8988T (cell line): Measurements from ENCODE around the gene ZNF254.
"Not testable (repeated sequence)": the region's sequence is repeated elsewhere in the genome, so short reads cannot be mapped to it uniquely, and the experiment has no call there.

Source experiments
- DNase-seq: peaks from one replicate; pipeline ENCODE4 v3.0.0; 2011

The ZNF254 gene

DNA sequence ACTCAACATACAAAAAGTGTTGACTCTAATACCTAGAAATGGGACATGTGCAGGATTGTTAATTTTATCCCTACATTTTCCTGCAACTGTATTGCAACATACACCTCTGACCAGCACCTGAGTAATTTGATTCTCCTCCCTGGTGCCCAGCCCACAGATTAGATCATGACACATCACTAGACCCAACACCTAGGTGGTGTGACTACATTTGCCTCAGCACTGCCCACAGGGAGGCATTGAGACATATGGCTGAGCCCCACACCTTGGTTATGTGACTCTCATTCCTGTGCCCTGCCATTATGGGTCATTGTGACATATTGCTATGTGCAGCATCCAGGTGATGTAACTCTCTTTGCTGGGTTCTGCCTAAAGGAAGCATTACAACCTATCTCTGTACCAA is 13.2 kb upstream of the ZNF254 start:
- no peak for DNase-seq

DNA sequence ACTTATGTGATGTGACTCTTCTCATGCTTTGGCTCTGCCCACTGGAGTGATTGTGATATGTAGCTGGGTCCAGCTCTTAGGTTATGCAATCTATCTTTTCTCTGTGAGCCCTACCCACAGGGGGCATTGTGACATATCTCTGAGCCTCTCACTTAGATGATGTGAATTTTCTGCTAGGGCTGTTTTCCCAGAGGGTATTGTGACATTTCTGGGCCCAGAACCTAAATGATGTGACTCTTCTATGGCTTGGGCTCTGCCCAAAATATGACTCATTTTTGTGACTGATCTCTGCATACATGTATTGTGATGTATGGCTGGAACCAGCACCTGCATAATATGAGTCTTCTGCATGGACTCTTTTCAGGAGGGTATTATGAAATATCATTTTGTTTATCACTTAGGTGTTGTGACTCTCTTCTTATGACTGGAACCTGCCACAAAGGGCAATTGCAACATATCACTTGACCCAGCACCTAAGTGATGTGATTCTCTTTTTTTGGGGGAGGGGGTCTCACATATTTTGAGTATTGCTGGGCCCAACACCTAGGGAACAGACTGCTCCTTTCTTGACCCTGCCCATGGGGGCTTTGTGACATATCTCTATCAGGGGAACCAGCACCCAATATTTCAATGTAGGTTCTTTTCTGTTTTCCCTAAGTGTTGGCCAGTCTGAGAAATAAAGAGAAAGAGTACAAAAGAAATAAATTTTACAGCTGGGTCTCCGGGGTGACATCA is 12.1 kb upstream of the ZNF254 start:
- DNase-seq, result no peak

DNA sequence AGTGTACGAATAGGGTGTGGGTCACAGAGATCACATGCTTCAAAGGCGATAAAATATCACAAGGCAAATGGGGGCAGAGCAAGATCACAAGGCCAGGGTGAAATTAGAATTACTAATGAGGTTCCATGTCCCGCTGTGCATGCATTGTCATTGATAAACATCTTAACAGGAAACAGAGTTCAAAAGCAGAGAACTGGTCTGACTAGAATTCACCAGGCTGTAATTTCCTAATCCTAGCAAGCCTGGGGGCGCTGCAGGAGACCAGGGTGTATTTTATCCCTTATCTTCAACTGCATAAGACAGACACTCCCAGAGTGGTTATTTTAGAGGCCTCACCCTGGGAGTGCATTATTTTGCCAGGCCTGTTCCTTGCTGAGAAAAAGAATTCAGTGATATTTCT is 11.5 kb upstream of the ZNF254 start:
- not testable (repeated sequence) for DNase-seq

DNA sequence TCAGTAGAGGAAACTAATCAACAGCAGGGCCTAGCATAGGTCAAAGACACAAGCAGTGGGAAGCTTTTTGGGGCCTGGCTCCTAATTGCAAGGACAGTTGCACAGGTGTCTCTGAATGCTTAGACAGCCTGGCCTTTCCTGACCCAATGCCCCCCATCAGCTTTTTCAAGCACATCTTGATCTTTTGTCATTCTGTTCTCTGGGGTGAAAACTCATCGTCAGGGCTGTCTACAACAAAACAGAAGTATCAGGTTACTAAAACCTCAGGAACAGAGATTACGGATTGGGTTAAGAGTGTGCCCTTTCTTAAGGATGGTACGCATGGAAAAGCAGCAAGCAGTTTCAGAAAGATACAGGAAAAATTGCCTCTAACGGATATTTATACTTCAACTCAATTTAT is 8.3 kb upstream of the ZNF254 start:
- DNase-seq, result no peak

DNA sequence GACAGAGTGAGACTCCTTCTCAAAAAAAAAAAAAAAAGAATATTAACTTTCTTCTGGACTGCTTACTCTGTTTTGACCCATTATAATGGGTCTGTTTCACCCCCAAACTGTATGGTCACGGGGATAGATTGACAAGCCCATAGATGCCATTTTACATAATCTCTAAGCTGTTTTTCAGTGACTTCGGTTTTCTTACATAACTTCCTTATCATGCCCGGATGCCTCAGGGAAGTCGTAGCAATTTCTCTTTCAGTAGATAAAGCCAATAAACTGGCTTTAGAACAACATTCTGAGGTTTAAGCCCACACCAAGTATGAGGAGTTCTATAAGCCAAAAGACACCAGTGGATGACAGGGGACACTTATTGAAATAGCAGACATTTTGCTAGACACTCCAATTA is 5.9 kb upstream of the ZNF254 start:
- DNase-seq, result no peak

DNA sequence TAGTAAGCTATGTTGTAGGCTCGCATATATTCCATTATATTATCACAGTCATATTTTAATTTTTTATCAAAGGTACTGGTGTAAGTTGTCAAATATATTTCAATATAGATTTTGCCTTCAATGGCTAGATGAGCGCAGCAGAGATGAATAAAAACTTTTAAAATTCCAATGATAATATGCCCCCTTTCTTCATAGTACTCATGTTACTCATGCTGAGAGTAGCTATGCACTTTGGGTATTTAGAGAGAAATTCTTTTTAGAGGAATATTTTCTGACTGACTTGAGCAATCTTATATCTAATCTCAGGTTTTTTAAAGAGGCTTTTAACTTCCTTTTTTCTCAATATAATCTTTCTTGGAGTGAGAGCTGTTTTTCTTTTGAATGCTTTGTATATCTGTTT is 11.4 kb downstream of the ZNF254 start:
- no peak for DNase-seq

DNA sequence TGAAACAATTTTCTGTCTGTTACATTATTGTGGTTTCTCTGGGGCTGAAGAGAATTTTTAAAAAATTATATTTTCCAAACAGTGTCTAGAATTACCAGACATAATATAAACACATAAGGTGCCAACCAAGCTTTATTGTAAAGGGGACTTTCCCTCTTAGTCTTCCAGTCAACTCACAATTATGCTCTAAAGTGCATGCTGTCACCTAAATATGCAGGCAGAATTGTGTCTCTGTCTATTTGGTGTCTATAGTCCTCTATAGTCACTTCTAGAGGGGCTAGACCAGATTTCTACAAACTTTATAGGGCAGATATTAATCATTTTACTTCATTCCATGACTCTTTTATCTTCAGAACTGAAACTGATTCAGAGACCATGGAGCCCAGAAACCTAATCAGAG is 12.8 kb downstream of the ZNF254 start:
- no peak for DNase-seq

DNA sequence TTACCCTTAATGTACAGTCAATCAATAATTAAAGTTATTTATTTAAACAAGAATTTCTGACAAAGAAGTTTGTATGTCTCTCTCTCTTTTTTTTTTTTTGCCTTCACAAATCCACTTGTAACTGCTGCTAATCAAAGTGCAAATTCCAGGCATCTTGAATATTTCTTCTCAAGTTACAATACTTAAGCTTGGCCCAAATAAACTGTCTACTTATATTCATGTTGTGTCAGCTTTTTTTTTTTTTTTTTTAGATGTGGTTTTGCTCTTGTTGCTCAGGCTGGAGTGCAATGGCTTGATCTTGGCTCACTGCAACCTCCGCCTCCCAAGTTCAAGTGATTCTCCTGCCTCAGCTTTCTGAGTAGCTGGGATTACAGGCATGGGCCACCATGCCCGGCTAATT is 13.6 kb downstream of the ZNF254 start:
- DNase-seq, result not testable (repeated sequence)

DNA sequence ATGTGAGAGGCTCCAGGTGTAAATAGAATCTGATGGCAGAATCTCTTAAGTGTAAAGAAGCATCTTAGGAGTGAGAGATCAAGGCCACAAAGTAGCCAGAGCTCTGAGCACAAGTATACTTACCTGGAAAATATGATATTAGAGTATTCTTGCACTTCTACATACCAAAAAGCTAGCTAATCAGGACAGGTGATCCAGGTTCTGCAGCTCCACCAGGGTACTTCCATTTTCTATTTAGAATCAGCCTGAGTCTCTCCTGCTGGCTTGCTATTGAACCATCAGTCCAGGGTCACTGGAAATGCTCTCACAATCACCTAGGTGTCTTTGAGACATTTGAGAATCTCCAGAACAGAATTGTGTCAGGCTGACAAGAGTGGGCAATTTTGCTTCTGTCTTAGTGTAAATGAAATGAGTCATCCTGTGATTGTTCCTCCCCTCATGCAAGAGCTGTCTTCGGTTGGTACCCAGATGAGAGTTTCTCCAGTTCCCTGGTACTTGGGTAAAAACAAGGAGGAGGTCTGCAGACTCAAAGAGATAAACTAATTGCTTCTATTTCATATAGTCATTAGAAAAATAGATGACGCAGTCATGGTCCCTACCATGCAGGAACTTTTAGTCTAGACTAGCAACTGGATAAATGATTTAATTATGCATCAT is 14.6 kb downstream of the ZNF254 start:
- no peak for DNase-seq

DNA sequence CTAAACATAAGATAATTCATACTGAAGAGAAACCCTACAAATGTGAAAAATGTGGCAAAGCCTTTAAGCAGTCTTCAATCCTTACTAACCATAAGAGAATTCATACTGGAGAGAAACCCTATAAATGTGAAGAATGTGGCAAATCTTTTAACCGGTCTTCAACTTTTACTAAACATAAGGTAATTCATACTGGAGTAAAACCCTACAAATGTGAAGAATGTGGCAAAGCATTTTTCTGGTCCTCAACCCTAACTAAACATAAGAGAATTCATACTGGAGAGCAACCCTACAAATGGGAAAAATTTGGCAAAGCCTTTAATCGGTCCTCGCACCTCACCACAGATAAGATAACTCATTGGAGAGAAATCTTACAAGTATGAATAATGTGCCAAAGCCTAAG is 40.6 kb downstream of the ZNF254 start:
- no peak for DNase-seq

DNA sequence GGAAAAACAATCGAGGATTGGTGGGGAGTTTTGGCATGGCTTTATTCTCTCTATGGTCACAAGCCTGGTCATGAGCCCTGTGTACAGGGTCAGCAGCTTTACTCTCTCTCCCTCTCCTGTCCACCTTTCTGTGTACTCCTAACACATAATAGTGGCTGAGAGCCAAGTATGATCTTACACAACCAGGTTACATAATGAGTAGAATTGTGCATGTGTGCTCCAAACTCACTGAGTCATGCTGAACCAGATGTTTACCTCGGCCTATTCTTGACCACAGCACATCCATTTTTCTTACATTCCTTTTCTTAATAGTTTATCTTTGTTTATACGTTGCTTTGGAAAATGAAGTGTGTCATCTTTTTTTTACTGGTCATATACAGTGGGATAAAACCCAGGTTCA is 53.1 kb downstream of the ZNF254 start:
- no peak for DNase-seq

DNA sequence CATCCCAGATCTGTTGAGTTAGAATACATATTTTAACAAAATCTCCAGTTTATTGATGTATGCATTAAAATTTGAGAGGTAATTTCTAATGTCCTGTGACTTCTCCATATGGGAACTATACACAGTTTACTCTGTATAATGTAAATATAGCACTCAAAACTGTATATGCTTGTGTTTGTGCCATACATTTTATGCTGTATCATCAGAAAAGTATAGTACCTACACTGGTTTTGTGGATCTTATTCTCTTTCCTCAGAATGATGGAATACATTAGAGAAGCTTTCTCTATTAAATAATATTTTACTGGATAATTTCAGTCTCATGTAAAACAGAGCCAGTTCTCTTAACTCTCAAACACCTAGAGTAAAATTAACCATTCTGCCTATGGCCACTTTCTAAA is 53.6 kb downstream of the ZNF254 start:
- no peak for DNase-seq

DNA sequence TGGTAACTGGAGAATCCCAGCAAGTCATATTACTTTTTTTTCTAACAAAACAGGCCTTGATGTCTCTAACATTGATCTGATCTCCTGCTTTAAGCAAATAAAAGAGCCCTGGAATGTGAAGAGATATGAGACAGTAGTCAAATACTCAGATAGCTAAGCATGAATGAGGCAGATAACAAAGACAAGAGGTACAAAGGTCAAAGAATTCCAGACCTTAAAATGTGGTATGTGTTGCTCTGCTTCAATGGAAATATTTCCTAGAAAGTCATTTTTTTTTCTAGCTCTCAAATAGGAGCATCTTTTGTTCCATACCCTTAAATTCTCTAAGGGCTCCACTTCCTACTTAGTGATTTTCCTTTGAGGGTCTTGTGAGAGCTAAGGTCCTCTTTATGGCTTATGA is 54.6 kb downstream of the ZNF254 start:
- DNase-seq, result no peak

DNA sequence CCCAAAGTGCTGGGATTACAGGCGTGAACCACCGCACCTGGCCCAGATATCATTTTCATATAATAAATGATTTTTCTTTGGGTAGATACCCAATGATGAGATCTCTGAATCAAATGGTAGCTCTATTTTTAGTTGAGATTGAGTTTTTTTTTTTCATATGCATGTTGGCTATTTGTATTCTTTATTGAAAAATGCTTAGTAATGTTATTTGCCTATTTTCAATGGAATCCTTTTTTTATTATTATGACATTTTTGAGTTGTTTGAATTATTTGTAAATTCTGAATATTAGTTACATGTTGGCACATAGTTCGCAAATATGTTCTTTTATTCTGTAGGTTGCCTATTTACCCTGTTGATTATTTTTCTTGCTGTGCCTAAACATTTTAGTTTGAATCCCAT is 55.8 kb downstream of the ZNF254 start:
- DNase-seq, result no peak

DNA sequence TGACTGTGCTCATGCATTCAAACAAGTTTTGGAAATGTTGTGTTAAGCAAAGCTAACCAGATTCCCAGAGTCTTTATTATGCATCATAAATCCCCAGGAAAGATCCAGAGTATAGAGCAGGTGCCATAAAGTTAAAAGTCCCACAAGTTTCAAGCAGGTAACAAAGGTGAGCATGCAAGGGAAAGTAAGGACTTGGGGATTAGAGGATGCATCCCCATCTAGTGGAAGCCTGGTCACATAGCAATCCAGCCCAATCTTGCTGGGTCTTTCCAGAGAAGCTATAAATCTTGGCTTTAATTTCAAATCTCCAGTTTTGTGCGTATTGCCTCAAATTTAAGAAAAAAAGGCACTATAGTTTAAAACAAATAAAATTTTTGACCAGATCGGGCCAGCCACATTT is 72.7 kb downstream of the ZNF254 start:
- no peak for DNase-seq

DNA sequence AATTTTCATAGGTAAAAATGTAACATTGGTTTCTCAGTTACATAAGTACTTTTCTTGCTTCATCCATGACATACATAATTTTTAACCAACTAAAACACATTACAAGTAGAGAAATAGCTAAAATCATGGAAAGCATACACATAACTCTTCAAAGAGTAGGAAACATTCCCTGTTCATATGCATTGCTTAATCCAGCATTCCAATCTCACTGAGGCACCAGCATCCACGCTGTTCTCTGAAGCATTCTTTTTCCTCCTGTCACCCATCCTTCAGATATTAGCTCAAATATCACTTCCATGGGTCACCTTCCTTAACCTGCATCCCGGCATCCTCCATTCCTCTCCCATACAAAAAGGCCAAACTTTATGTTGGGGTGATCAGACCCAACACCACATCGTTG is 79.1 kb downstream of the ZNF254 start:
- no peak for DNase-seq

DNA sequence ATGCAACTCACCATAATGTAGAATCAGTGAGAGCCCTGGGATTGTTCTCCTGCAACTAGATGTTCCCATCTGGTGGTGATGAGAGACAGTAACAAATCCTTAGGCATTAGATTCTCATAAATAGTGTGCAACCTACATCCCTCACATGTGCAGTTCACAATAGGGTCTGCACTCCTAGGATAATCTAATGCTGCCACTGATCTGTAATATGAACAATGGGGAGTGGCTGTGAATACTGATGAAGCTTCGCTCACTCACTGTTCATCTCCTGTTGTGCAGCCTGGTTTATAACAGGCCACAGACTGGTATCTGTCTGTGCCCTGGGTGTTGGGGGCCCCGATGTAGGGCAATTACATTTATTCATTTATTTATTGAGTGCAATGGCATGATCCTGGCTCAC is 86.9 kb downstream of the ZNF254 start:
- DNase-seq, result no peak

DNA sequence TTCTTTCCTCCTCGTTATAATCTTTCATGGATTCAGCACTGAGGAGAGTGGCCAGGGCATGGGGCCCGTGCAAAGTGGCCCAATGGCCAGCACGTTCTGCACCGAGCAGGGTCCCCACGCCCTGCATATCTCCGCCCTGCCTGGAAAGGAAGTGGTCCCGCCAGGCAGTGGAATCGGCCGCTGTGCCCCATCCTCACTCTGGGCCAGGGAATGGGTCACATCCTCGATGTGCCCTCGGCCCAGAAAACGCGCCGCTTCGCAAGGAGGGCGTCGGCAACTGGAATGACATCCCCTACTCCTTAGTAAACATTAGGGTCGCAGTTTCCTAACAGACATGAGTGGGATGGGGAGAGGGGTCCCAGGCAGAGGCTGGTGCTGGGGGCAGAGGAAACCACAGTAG is 90.7 kb downstream of the ZNF254 start:
- DNase-seq, result no peak

DNA sequence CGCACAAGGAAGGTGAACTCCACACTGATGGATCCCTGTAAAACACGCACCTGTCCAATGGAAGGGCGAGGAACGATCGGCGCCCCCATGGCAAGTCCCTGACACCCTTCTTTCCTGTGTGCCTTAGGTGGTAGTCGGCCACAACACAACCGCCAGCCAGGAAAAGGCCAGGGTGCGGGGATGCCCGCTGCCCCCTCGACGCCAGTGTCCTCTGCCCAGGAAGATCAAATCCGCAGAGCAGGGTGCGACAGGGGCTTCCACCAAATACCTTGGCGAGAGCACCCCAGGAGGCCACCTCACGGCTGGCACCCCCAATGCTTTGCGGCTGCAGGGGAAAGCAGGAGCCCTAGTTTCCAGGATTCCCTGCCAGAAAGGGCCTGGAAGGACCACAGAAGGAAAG is 91.2 kb downstream of the ZNF254 start:
- DNase-seq, result no peak
